H9 (cell line): ENCODE measurements around the gene RAD21L1. TPM values are rescaled to one million over a fixed set of nuclear protein-coding genes. Genes with fewer than 3 reads are reported as not detected.

Experiments used
- DNase-seq: peaks from one replicate; pipeline ENCODE4 v3.0.0-alpha.2; 2017
- H2AFZ ChIP-seq: one replicate; pipeline ENCODE4 v1.6.1; 2013; ENCODE audit warnings: mild to moderate bottlenecking, low read length, control low read depth, moderate library complexity
- H2AK5ac ChIP-seq: 2 replicates; pipeline ENCODE4 v1.6.1; 2013; ENCODE audit warnings: low read length, control low read depth, mixed read lengths; ENCODE audit not compliant: insufficient read length
- H2BK120ac ChIP-seq: one replicate; pipeline ENCODE4 v1.6.1; 2013; ENCODE audit warnings: low read depth, mild to moderate bottlenecking, low read length, control low read depth, inconsistent platforms; ENCODE audit not compliant: poor library complexity, severe bottlenecking
- H2BK12ac ChIP-seq: 2 replicates; pipeline ENCODE4 v1.6.1; 2013; ENCODE audit warnings: low read length, control low read depth, mixed read lengths, low read depth; ENCODE audit not compliant: insufficient read length
- H2BK15ac ChIP-seq: 2 replicates; pipeline ENCODE4 v1.6.1; 2013; ENCODE audit warnings: low read depth, low read length, control low read depth
- H2BK20ac ChIP-seq: one replicate; pipeline ENCODE4 v1.6.1; 2013; ENCODE audit warnings: low read depth, mild to moderate bottlenecking, low read length, control low read depth, inconsistent platforms; ENCODE audit not compliant: poor library complexity, severe bottlenecking
- H2BK5ac ChIP-seq: 2 replicates; pipeline ENCODE4 v1.6.1; 2013; ENCODE audit warnings: low read length, control low read depth, mixed read lengths; ENCODE audit not compliant: insufficient read length
- H3K14ac ChIP-seq: 2 replicates; pipeline ENCODE4 v1.6.1; 2013; ENCODE audit warnings: low read length, control low read depth; ENCODE audit not compliant: insufficient read depth
- H3K18ac ChIP-seq: 2 replicates; pipeline ENCODE4 v1.6.1; 2013; ENCODE audit warnings: low read depth, mild to moderate bottlenecking, mixed read lengths, low read length, control low read depth; ENCODE audit not compliant: insufficient read length
- H3K23ac ChIP-seq: 2 replicates; pipeline ENCODE4 v1.6.1; 2013; ENCODE audit warnings: low read length, control low read depth, mixed read lengths, low read depth; ENCODE audit not compliant: insufficient read length
- H3K23me2 ChIP-seq: 2 replicates; pipeline ENCODE4 v1.6.1; 2013; ENCODE audit warnings: low read depth, mild to moderate bottlenecking, mixed read lengths, low read length, control low read depth; ENCODE audit not compliant: insufficient read length, poor library complexity, severe bottlenecking
- H3K27ac ChIP-seq: 2 replicates; pipeline ENCODE4 v1.5.1; 2013; ENCODE audit warnings: low read length, control low read depth, mixed read lengths, low read depth; ENCODE audit not compliant: insufficient read length
- H3K27me3 ChIP-seq: 2 replicates; pipeline ENCODE4 v1.6.1; 2013; ENCODE audit warnings: low read length, control low read depth, inconsistent platforms; ENCODE audit not compliant: insufficient read depth
- H3K4ac ChIP-seq: 2 replicates; pipeline ENCODE4 v1.6.1; 2013; ENCODE audit warnings: low read depth, mild to moderate bottlenecking, control low read depth, inconsistent platforms, low read length, moderate library complexity
- H3K4me1 ChIP-seq: 2 replicates; pipeline ENCODE4 v1.6.1; 2013; ENCODE audit warnings: low read length, control low read depth, inconsistent platforms; ENCODE audit not compliant: insufficient read depth
- H3K4me2 ChIP-seq: 2 replicates; pipeline ENCODE4 v1.6.1; 2013; ENCODE audit warnings: low read length, control low read depth, mixed read lengths; ENCODE audit not compliant: insufficient read length, insufficient read depth
- H3K56ac ChIP-seq: 2 replicates; pipeline ENCODE4 v1.6.1; 2013; ENCODE audit warnings: low read depth, mild to moderate bottlenecking, mixed read lengths, low read length, control low read depth; ENCODE audit not compliant: insufficient read length
- H3K79me1 ChIP-seq: 2 replicates; pipeline ENCODE4 v1.6.1; 2013; ENCODE audit warnings: low read depth, mild to moderate bottlenecking, moderate library complexity, low read length, control low read depth, inconsistent platforms; ENCODE audit not compliant: insufficient read depth, poor library complexity, severe bottlenecking
- H3K79me2 ChIP-seq: 2 replicates; pipeline ENCODE4 v1.6.1; 2013; ENCODE audit warnings: low read length, control low read depth, inconsistent platforms; ENCODE audit not compliant: insufficient read depth
- H3K9ac ChIP-seq: 2 replicates; pipeline ENCODE4 v1.6.1; 2013; ENCODE audit warnings: low read length, control low read depth, mixed read lengths; ENCODE audit not compliant: insufficient read length; ENCODE audit errors: extremely low read depth
- H3K9me3 ChIP-seq: one replicate; pipeline ENCODE4 v1.6.1; 2013; ENCODE audit warnings: low read depth, low read length, inconsistent platforms; ENCODE audit not compliant: control insufficient read depth
- H3T11ph ChIP-seq: one replicate; pipeline ENCODE4 v1.6.1; 2013; ENCODE audit warnings: mild to moderate bottlenecking, low read length, control low read depth, inconsistent platforms
- H4K20me1 ChIP-seq: one replicate; pipeline ENCODE4 v1.6.1; 2013; ENCODE audit not compliant: control insufficient read depth, insufficient read length, insufficient read depth
- H4K5ac ChIP-seq: 2 replicates; pipeline ENCODE4 v1.6.1; 2013; ENCODE audit warnings: low read depth, mild to moderate bottlenecking, mixed read lengths, low read length, control low read depth; ENCODE audit not compliant: insufficient read length
- H4K8ac ChIP-seq: replicated peaks from 2 replicates; pipeline ENCODE4 v1.6.1; 2013; ENCODE audit warnings: low read length, control low read depth, mixed read lengths, low read depth; ENCODE audit not compliant: insufficient read length
- H4K91ac ChIP-seq: 2 replicates; pipeline ENCODE4 v1.6.1; 2013; ENCODE audit warnings: low read depth, mild to moderate bottlenecking, moderate library complexity, mixed read lengths, low read length, control low read depth; ENCODE audit not compliant: insufficient read length
- H3K27ac Mint-ChIP-seq, 3 experiments: 2 replicates in 2 of 3; 3 replicates in 1 of 3; pipeline ENCODE4 v1.8.0; 2020 to 2021; ENCODE audit warnings: mixed read lengths in 3 of 3, mild to moderate bottlenecking in 1 of 3, moderate library complexity in 1 of 3
- H3K27me3 Mint-ChIP-seq: 2 replicates; pipeline ENCODE4 v1.8.0; 2021; ENCODE audit warnings: low read depth, mild to moderate bottlenecking, moderate library complexity, mixed read lengths
- H3K36me3 Mint-ChIP-seq, 3 experiments: 2 replicates in 2 of 3; 3 replicates in 1 of 3; pipeline ENCODE4 v1.8.0; 2020 to 2021; ENCODE audit warnings: low read depth in 3 of 3, mixed read lengths in 3 of 3; ENCODE audit not compliant: insufficient read depth in 1 of 3
- H3K4me1 Mint-ChIP-seq, 2 experiments: 2 replicates each; pipeline ENCODE4 v1.8.0; 2020; ENCODE audit warnings: mixed read lengths in 2 of 2
- H3K4me3 Mint-ChIP-seq, 2 experiments: 2 replicates in 1 of 2; 3 replicates in 1 of 2; pipeline ENCODE4 v1.8.0; 2020 to 2021; ENCODE audit warnings: mild to moderate bottlenecking in 2 of 2, mixed read lengths in 2 of 2, moderate library complexity in 1 of 2
- H3K9me3 Mint-ChIP-seq, 2 experiments: 2 replicates in 1 of 2; 3 replicates in 1 of 2; pipeline ENCODE4 v1.8.0; 2020; ENCODE audit warnings: mild to moderate bottlenecking in 2 of 2, mixed read lengths in 2 of 2, moderate library complexity in 1 of 2
- CTCF ChIP-seq: fragments of 200-600 bp; sonication (generic); conservative IDR thresholded peaks from 3 replicates; pipeline ENCODE4 v1.8.0; 2021; ENCODE audit warnings: antibody characterized with exemption, mild to moderate bottlenecking
- WGBS: extraction: QIAGEN DNeasy Blood & Tissue Kit; methylation state at CpG from one replicate; pipeline ENCODE4 v1.1.7; 2013; ENCODE audit warnings: missing lambda C conversion rate, low lambda C conversion rate, mixed read lengths; ENCODE audit not compliant: insufficient read length; ENCODE audit errors: extremely low coverage; 5-methylcytosine and 5-hydroxymethylcytosine counted together
- total RNA-seq: library from RNA; stranded (reverse); gene quantifications from 2 replicates; pipeline ENCODE4 v1.2.1, GENCODE V29; 2021

Gene RAD21L1
- total RNA-seq, 1 experiment from 2014 or later: not detected

- Histone ChIP-seq H4K91ac (no peak overlapping the region), H3K23ac (no peak overlapping the region), H3T11ph (no peak overlapping the region), H2BK5ac (no peak overlapping the region), H3K14ac (no peak overlapping the region), H3K27me3 (no peaks in the 10 kb centered on the region), H2AFZ (no peak overlapping the region), H3K9ac (no peak overlapping the region), H2BK15ac (no peak overlapping the region), H3K56ac (no peak overlapping the region), H3K18ac (no peak overlapping the region), H3K27ac (no peak overlapping the region), H3K4ac (no peak overlapping the region), H4K8ac (no peak overlapping the region), H3K23me2 (no peaks in the 10 kb centered on the region), H4K5ac (no peak overlapping the region), H4K20me1 (no peaks in the 10 kb centered on the region), H3K79me2 (no peaks in the 10 kb centered on the region), H3K4me1 (no peaks in the 10 kb centered on the region), H3K9me3 (no peaks in the 10 kb centered on the region), H2BK20ac (no peak overlapping the region), H2BK120ac (no peak overlapping the region), H2BK12ac (no peak overlapping the region), H3K79me1 (no peaks in the 10 kb centered on the region), H3K4me2 (no peak overlapping the region), H2AK5ac (no peak overlapping the region)
- no peaks in the 10 kb centered on the region; a peak in 1 of 7 replicates for H3K36me3 Mint-ChIP-seq
- no peak for TF ChIP-seq CTCF
- H3K4me3 Mint-ChIP-seq: no peak overlapping the region
- no peaks in the 10 kb centered on the region for H3K9me3 Mint-ChIP-seq
- no peak for DNase-seq
- peaks cover 7% of the 10 kb centered on the region for H3K27me3 Mint-ChIP-seq
- H3K27ac Mint-ChIP-seq: no peak overlapping the region; a peak in 2 of 7 replicates
- WGBS: no CpG with 5 or more reads among the region's 20 CpGs
- peaks cover 9 to 18% of the 10 kb centered on the region in 2 experiments for H3K4me1 Mint-ChIP-seq
Measured at GRCh38 chr20:1296117-1296610, 70.3 kb downstream of the RAD21L1 start.
